Measurements from ENCODE around the gene CHD5. TPM values are rescaled to one million over a fixed set of nuclear protein-coding genes. Genes with fewer than 3 reads are reported as not detected.

Gene CHD5
- polyA plus RNA-seq, 2 of the 4 experiments (the other 2 are of a cell fraction) = 0.21 to 0.66 TPM

DNA sequence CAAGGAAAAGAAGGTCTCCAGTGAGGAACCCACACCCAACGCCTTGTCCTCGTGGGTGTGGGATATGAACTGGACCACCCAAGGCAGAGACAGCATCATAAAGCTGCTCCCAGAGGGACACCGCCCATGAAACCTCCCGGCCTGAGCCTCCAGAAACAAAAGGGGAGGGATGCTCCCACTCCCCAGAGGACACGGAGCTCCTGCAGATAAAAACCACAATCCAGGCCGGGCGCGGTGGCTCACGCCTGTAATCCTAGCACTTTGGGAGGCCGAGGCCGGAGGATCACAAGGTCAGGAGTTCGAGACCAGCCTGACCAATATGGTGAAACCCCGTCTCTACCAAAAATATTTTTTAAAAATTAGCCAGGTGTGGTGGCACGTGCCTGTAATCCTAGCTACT lies 66.4 kb downstream of the CHD5 start (continued):
- no peak for TF ChIP-seq CEBPB (IDR thresholded peaks at IDR 0.05)
- no peak for TF ChIP-seq HOXA7 (CRISPR knock-in tag; IDR thresholded peaks at IDR 0.05)
- TF ChIP-seq EHMT2 (IDR thresholded peaks at IDR 0.05; ENCODE audit: low read depth) = no peak
- TF ChIP-seq, protein P1, sequence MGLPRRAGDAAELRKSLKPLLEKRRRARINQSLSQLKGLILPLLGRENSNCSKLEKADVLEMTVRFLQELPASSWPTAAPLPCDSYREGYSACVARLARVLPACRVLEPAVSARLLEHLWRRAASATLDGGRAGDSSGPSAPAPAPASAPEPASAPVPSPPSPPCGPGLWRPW (IDR thresholded peaks at IDR 0.05) = no peak
- TF ChIP-seq MAX (IDR thresholded peaks at IDR 0.05) = no peak
- TF ChIP-seq BHLHE40 (IDR thresholded peaks at IDR 0.05; ENCODE audit: low read depth, low read length) = no peak
- TF ChIP-seq RARB (CRISPR knock-in tag; IDR thresholded peaks at IDR 0.05) = no peak

DNA sequence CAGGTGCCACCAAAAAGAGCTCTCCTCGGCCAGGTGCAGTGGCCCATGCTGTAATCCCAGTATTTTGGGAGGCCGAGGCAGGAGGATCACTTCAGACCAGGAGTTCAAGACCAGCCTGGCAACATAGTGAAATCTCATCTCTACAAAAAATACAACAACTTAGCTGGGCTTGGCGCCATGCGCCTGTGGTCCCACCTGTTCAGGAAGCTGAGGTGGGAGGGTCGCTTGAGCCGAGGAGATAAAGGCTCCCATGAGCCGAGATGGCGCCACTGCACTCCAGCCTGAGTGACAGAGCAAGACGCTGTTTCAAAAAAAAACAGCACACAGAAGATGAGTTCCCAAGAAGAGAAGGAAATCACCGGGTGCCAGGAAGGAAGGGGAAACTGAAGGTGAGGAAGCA lies 67.0 kb downstream of the CHD5 start:
- H3K9me3 ChIP-seq = peaks cover 6% of the 10 kb centered on the region; the same call in 1 of the 3 replicates
- ChIA-PET CTCF (interaction anchor here (0.7 to 1.8 kb wide), 5 partner anchors 14 to 132 kb away, joined by 3 to 9 read pairs (median 3); no protein-coding TSS in a partner anchor), POLR2A (no interaction called here)
- TF ChIP-seq TP53 (CRISPR knock-in tag; IDR thresholded peaks at IDR 0.05) (no peak), HOXB5 (CRISPR knock-in tag; IDR thresholded peaks at IDR 0.05) (no peak), REST (IDR thresholded peaks at IDR 0.05) (no peak), RARB (CRISPR knock-in tag; IDR thresholded peaks at IDR 0.05) (no peak), FOXS1 (CRISPR knock-in tag; IDR thresholded peaks at IDR 0.05) (no peak), FOSL2 (IDR thresholded peaks at IDR 0.05) (no peak), FOSL2 (CRISPR knock-in tag; IDR thresholded peaks at IDR 0.05) (no peak), TFCP2L1 (CRISPR knock-in tag; IDR thresholded peaks at IDR 0.05) (no peak), HOXA7 (CRISPR knock-in tag; IDR thresholded peaks at IDR 0.05) (no peak), HOXB13 (CRISPR knock-in tag; IDR thresholded peaks at IDR 0.05; ENCODE audit: low read depth) (no peak), KDM1A (IDR thresholded peaks at IDR 0.05; ENCODE audit: low read depth) (no peak), PHF8 (IDR thresholded peaks at IDR 0.05; ENCODE audit: borderline replicate concordance, low read depth) (no peak), USF2 (IDR thresholded peaks at IDR 0.05) (no peak), HDAC2 (IDR thresholded peaks at IDR 0.05) (no peak), RNF2 (IDR thresholded peaks at IDR 0.05; ENCODE audit: borderline replicate concordance, low read depth) (no peak), GATA3 (IDR thresholded peaks at IDR 0.05; ENCODE audit: borderline replicate concordance) (no peak), ESRRA (IDR thresholded peaks at IDR 0.05; ENCODE audit: borderline replicate concordance, low read length) (no peak), POLR2AphosphoS2 (conservative IDR thresholded peaks at IDR 0.05; ENCODE audit: low read length) (no peak)
- TF ChIP-seq, protein P1 (IDR thresholded peaks at IDR 0.05) = no peak
- TF ChIP-seq, protein P2, sequence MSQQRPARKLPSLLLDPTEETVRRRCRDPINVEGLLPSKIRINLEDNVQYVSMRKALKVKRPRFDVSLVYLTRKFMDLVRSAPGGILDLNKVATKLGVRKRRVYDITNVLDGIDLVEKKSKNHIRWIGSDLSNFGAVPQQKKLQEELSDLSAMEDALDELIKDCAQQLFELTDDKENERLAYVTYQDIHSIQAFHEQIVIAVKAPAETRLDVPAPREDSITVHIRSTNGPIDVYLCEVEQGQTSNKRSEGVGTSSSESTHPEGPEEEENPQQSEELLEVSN (IDR thresholded peaks at IDR 0.05; ENCODE audit: borderline replicate concordance, low read depth) = no peak
- H3K4me3 ChIP-seq = no peak overlapping the region
- DNase-seq (ENCODE audit: low read depth in 1 of 2, low spot score in 1 of 2) (no peak), ATAC-seq (no peak), FAIRE-seq (no peak)
- no peak overlapping the region for H3K4me2 ChIP-seq
- WGBS (ENCODE audit: missing lambda C conversion rate) = 79% methylated on average over 10 of the region's 10 CpGs
- H3K4me1 ChIP-seq = no peaks in the 10 kb centered on the region
- H3K27ac ChIP-seq = no peak overlapping the region
